K562 (cell line): ENCODE results near the gene EFNA2. TPM values are rescaled to one million over a fixed set of nuclear protein-coding genes. Genes with fewer than 3 reads are reported as not detected.
A peak's percentile ranks its signal among the peaks of the same experiment; 100 is the strongest.

ENCODE experiments used
- ETV5 ChIP-seq: sonication (generic); formaldehyde crosslinking; IDR thresholded peaks from 2 replicates; pipeline ENCODE4 v1.4.0; 2020; ENCODE audit warnings: low read depth, mild to moderate bottlenecking, missing genetic modification reagents
- PHF21A ChIP-seq: fragments of 450-650 bp; IDR thresholded peaks from 2 replicates; pipeline ENCODE4 v1.6.1; 2017; ENCODE audit warnings: low read depth, borderline replicate concordance
- RAD51 ChIP-seq: fragments of 450-650 bp; IDR thresholded peaks from 2 replicates; pipeline ENCODE4 v1.7.1; 2016; ENCODE audit warnings: low read depth, mild to moderate bottlenecking, borderline replicate concordance
- SRSF3 ChIP-seq: fragments of 200-400 bp; formaldehyde crosslinking; IDR thresholded peaks from 2 replicates; pipeline ENCODE4 v1.6.1; 2016; ENCODE audit warnings: mild to moderate bottlenecking, low read length, moderate library complexity; ENCODE audit not compliant: insufficient read depth
- ZNF445 ChIP-seq: fragments of 250-450 bp; sonication (Bioruptor Pico); IDR thresholded peaks from 2 replicates; pipeline ENCODE4 v1.4.0; 2020; ENCODE audit warnings: low read depth, mild to moderate bottlenecking, moderate library complexity
- polyA plus RNA-seq, 8 experiments: library from polyadenylated mRNA; depleted of rRNA in 4 of 8; stranded (reverse) in 5 of 8; unstranded in 3 of 8; fragments of >200 nt; fragmentation: Nextera tagmentation in 2 of 8; fragmentation: Illumina TruSeq in 1 of 8; extraction: Ambion mirVana in 2 of 8; extraction: Trizol in 1 of 8; gene quantifications; 2 replicates each; pipeline versions ENCODE4 v1.2.1 to v1.2.3, GENCODE V29; 2011 to 2014; ENCODE audit warnings: inconsistent platforms in 1 of 8, missing spikeins in 1 of 8
- total RNA-seq, 7 experiments: library from RNA; depleted of rRNA in 6 of 7; stranded (reverse); fragments of >200 nt in 6 of 7; fragmentation: Illumina TruSeq in 2 of 7; extraction: Trizol in 2 of 7; gene quantifications; 2 replicates each; pipeline versions ENCODE4 v1.2.1 to v1.2.3, GENCODE V29; 2011 to 2021; ENCODE audit warnings: low replicate concordance in 1 of 7
- TF ChIP-seq, protein P1 (sequence below): sonication (generic); formaldehyde crosslinking; IDR thresholded peaks from 2 replicates; pipeline ENCODE4 v1.8.0; 2023; ENCODE audit warnings: mild to moderate bottlenecking, missing genetic modification reagents
- TF ChIP-seq, protein P2 (sequence below): fragments of 200-600 bp; sonication (generic); IDR thresholded peaks from one replicate; pipeline ENCODE4 v1.6.1; 2012; ENCODE audit warnings: mild to moderate bottlenecking, low read depth, low read length, inconsistent platforms
- TF ChIP-seq, protein P3 (sequence below), 2 experiments: fragments of 450-650 bp; conservative IDR thresholded peaks; 2 replicates each; pipeline ENCODE4 v1.6.1; 2017; ENCODE audit warnings: mild to moderate bottlenecking in 2 of 2, moderate library complexity in 2 of 2

Gene EFNA2
- total and polyA plus RNA-seq, 9 of the 15 experiments (the other 6 are each of a cell fraction or from before 2014, with no cell fraction given): 0.11 to 0.44 (median 0.15) TPM; not detected in 6

DNA sequence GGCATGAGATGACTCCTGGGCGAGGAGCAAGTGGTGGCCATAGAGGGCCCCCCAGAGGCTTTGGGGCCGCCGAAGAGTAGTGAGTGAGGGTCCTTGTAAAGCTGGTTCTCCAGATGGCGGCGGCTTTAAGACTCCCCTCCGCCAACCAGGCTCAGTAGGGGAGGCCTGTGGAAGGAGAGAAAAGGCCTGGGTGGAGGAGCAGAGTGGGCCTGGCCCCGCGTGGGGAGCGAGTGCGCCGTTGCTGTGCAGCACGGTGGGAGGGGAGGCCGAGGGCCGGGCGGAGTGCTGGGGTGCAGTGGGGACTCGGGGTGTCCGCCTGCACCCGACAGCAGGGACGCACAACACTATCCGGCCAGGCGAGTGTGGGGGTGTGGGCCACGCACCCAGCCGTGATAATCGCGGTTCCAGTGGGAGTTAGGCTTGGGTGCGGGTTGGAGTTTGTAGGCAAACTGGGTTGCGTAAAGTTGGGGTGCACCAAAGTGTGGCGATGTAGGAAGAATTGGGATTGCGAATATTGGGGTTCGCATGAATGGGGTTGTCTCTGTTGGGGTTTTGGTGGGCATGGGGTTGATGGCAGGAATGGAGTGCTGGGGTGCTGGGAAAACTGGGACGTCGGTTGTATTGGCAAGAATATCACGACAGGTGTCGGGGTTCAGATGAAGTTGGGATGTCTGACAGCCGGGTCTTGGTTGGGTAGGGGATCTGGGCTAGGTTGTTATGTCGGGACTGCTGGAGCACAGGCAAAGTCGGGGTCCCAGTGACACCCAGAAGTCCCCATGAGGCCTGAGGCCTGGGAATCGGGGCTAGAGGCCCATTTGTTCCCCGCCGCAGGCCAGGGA, 17.2 kb upstream of the EFNA2 start (continued):
- TF ChIP-seq, protein P1, sequence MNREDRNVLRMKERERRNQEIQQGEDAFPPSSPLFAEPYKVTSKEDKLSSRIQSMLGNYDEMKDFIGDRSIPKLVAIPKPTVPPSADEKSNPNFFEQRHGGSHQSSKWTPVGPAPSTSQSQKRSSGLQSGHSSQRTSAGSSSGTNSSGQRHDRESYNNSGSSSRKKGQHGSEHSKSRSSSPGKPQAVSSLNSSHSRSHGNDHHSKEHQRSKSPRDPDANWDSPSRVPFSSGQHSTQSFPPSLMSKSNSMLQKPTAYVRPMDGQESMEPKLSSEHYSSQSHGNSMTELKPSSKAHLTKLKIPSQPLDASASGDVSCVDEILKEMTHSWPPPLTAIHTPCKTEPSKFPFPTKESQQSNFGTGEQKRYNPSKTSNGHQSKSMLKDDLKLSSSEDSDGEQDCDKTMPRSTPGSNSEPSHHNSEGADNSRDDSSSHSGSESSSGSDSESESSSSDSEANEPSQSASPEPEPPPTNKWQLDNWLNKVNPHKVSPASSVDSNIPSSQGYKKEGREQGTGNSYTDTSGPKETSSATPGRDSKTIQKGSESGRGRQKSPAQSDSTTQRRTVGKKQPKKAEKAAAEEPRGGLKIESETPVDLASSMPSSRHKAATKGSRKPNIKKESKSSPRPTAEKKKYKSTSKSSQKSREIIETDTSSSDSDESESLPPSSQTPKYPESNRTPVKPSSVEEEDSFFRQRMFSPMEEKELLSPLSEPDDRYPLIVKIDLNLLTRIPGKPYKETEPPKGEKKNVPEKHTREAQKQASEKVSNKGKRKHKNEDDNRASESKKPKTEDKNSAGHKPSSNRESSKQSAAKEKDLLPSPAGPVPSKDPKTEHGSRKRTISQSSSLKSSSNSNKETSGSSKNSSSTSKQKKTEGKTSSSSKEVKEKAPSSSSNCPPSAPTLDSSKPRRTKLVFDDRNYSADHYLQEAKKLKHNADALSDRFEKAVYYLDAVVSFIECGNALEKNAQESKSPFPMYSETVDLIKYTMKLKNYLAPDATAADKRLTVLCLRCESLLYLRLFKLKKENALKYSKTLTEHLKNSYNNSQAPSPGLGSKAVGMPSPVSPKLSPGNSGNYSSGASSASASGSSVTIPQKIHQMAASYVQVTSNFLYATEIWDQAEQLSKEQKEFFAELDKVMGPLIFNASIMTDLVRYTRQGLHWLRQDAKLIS (CRISPR knock-in tag): 0 out of 2 replicates have a peak, but pooled peaks have one; percentile 7
- TF ChIP-seq PHF21A: peak; percentile 92; the same call in 1 of the 2 replicates
- TF ChIP-seq, protein P2, sequence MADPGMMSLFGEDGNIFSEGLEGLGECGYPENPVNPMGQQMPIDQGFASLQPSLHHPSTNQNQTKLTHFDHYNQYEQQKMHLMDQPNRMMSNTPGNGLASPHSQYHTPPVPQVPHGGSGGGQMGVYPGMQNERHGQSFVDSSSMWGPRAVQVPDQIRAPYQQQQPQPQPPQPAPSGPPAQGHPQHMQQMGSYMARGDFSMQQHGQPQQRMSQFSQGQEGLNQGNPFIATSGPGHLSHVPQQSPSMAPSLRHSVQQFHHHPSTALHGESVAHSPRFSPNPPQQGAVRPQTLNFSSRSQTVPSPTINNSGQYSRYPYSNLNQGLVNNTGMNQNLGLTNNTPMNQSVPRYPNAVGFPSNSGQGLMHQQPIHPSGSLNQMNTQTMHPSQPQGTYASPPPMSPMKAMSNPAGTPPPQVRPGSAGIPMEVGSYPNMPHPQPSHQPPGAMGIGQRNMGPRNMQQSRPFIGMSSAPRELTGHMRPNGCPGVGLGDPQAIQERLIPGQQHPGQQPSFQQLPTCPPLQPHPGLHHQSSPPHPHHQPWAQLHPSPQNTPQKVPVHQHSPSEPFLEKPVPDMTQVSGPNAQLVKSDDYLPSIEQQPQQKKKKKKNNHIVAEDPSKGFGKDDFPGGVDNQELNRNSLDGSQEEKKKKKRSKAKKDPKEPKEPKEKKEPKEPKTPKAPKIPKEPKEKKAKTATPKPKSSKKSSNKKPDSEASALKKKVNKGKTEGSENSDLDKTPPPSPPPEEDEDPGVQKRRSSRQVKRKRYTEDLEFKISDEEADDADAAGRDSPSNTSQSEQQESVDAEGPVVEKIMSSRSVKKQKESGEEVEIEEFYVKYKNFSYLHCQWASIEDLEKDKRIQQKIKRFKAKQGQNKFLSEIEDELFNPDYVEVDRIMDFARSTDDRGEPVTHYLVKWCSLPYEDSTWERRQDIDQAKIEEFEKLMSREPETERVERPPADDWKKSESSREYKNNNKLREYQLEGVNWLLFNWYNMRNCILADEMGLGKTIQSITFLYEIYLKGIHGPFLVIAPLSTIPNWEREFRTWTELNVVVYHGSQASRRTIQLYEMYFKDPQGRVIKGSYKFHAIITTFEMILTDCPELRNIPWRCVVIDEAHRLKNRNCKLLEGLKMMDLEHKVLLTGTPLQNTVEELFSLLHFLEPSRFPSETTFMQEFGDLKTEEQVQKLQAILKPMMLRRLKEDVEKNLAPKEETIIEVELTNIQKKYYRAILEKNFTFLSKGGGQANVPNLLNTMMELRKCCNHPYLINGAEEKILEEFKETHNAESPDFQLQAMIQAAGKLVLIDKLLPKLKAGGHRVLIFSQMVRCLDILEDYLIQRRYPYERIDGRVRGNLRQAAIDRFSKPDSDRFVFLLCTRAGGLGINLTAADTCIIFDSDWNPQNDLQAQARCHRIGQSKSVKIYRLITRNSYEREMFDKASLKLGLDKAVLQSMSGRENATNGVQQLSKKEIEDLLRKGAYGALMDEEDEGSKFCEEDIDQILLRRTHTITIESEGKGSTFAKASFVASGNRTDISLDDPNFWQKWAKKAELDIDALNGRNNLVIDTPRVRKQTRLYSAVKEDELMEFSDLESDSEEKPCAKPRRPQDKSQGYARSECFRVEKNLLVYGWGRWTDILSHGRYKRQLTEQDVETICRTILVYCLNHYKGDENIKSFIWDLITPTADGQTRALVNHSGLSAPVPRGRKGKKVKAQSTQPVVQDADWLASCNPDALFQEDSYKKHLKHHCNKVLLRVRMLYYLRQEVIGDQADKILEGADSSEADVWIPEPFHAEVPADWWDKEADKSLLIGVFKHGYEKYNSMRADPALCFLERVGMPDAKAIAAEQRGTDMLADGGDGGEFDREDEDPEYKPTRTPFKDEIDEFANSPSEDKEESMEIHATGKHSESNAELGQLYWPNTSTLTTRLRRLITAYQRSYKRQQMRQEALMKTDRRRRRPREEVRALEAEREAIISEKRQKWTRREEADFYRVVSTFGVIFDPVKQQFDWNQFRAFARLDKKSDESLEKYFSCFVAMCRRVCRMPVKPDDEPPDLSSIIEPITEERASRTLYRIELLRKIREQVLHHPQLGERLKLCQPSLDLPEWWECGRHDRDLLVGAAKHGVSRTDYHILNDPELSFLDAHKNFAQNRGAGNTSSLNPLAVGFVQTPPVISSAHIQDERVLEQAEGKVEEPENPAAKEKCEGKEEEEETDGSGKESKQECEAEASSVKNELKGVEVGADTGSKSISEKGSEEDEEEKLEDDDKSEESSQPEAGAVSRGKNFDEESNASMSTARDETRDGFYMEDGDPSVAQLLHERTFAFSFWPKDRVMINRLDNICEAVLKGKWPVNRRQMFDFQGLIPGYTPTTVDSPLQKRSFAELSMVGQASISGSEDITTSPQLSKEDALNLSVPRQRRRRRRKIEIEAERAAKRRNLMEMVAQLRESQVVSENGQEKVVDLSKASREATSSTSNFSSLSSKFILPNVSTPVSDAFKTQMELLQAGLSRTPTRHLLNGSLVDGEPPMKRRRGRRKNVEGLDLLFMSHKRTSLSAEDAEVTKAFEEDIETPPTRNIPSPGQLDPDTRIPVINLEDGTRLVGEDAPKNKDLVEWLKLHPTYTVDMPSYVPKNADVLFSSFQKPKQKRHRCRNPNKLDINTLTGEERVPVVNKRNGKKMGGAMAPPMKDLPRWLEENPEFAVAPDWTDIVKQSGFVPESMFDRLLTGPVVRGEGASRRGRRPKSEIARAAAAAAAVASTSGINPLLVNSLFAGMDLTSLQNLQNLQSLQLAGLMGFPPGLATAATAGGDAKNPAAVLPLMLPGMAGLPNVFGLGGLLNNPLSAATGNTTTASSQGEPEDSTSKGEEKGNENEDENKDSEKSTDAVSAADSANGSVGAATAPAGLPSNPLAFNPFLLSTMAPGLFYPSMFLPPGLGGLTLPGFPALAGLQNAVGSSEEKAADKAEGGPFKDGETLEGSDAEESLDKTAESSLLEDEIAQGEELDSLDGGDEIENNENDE: no peak
- no peak for TF ChIP-seq ZNF445 (CRISPR knock-in tag)
- TF ChIP-seq RAD51: no peak
- TF ChIP-seq, protein P3, sequence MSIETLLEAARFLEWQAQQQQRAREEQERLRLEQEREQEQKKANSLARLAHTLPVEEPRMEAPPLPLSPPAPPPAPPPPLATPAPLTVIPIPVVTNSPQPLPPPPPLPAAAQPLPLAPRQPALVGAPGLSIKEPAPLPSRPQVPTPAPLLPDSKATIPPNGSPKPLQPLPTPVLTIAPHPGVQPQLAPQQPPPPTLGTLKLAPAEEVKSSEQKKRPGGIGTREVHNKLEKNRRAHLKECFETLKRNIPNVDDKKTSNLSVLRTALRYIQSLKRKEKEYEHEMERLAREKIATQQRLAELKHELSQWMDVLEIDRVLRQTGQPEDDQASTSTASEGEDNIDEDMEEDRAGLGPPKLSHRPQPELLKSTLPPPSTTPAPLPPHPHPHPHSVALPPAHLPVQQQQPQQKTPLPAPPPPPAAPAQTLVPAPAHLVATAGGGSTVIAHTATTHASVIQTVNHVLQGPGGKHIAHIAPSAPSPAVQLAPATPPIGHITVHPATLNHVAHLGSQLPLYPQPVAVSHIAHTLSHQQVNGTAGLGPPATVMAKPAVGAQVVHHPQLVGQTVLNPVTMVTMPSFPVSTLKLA (conservative IDR thresholded peaks at IDR 0.05): peak; percentile 23 to 40; a peak in 1 of 4 replicates
- 0 out of 2 replicates have a peak, but pooled peaks have one; percentile 56 for TF ChIP-seq ETV5
- TF ChIP-seq SRSF3: no peak
